Transverse colon (tissue), 4 donors: Measurements from ENCODE around the gene TMEM150C.

Experiments
- POLR2A ChIP-seq: fragments of 450-650 bp; IDR thresholded peaks from one replicate; pipeline ENCODE4 v1.6.1; 2016; ENCODE audit warnings: antibody characterized with exemption, mild to moderate bottlenecking, moderate library complexity
- POLR2AphosphoS5 ChIP-seq, 3 donors: sonication (generic); formaldehyde crosslinking; IDR thresholded peaks; one replicate each; pipeline ENCODE4 v1.6.1; 2016; ENCODE audit warnings: antibody characterized with exemption in 3 of 3
- TF ChIP-seq, protein P1 (sequence below), 5 experiments: fragments of 200-600 bp in 3 of 5; fragments of 450-650 bp in 2 of 5; sonication (generic) in 3 of 5; IDR thresholded peaks; 1 replicate in 2 of 5; 2 replicates in 3 of 5; pipeline ENCODE4 v1.5.1; 2016 to 2017; ENCODE audit warnings: antibody characterized with exemption in 5 of 5, inconsistent platforms in 3 of 5, mild to moderate bottlenecking in 2 of 5, moderate library complexity in 1 of 5

- TF ChIP-seq POLR2A (no peak), POLR2AphosphoS5 (IDR thresholded peaks at IDR 0.05) (no peak)
- TF ChIP-seq, protein P1, sequence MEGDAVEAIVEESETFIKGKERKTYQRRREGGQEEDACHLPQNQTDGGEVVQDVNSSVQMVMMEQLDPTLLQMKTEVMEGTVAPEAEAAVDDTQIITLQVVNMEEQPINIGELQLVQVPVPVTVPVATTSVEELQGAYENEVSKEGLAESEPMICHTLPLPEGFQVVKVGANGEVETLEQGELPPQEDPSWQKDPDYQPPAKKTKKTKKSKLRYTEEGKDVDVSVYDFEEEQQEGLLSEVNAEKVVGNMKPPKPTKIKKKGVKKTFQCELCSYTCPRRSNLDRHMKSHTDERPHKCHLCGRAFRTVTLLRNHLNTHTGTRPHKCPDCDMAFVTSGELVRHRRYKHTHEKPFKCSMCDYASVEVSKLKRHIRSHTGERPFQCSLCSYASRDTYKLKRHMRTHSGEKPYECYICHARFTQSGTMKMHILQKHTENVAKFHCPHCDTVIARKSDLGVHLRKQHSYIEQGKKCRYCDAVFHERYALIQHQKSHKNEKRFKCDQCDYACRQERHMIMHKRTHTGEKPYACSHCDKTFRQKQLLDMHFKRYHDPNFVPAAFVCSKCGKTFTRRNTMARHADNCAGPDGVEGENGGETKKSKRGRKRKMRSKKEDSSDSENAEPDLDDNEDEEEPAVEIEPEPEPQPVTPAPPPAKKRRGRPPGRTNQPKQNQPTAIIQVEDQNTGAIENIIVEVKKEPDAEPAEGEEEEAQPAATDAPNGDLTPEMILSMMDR (IDR thresholded peaks at IDR 0.05) = no peak
Observed at GRCh38 chr4:82499738-82500434, 61.9 kb downstream of the TMEM150C start.
